Stimulated activated CD8-positive, alpha-beta memory T cell treated with anti-CD3 and anti-CD28 coated beads, Interleukin-15, amount 100 ng/mL, for 1 hour (primary cell): ENCODE data around the gene ARHGAP42.
"Not testable (repeated sequence)": the region's sequence is repeated elsewhere in the genome, so short reads cannot be mapped to it uniquely, and the experiment has no call there.

Source experiments
- DNase-seq: peaks from one replicate; pipeline ENCODE4 v3.0.0-alpha.2; 2020; ENCODE audit warnings: low read depth

Gene ARHGAP42

GRCh38 chr11:100719809-100720221 is 32.7 kb downstream of the ARHGAP42 start:
- DNase-seq, result no peak

GRCh38 chr11:100726680-100727079 is 39.6 kb downstream of the ARHGAP42 start:
- DNase-seq, result no peak

GRCh38 chr11:100727410-100727809 is 40.3 kb downstream of the ARHGAP42 start:
- DNase-seq, result no peak

GRCh38 chr11:100730266-100730665 is 43.2 kb downstream of the ARHGAP42 start:
- DNase-seq, result no peak

- DNase-seq, result no peak
These were observed 44.4 kb downstream of the ARHGAP42 start for GRCh38 chr11:100731471-100731870.

- DNase-seq, result no peak
These were observed 45.9 kb downstream of the ARHGAP42 start for GRCh38 chr11:100732949-100733348.

GRCh38 chr11:100734743-100735527 is 47.8 kb downstream of the ARHGAP42 start:
- no peak for DNase-seq

GRCh38 chr11:100735949-100736675 is 49.0 kb downstream of the ARHGAP42 start:
- DNase-seq, result no peak

GRCh38 chr11:100738701-100739270 is 51.7 kb downstream of the ARHGAP42 start:
- no peak for DNase-seq

- no peak for DNase-seq
These were observed 52.6 kb downstream of the ARHGAP42 start for GRCh38 chr11:100739666-100740065.

GRCh38 chr11:100740440-100740839 is 53.4 kb downstream of the ARHGAP42 start:
- DNase-seq, result no peak

- DNase-seq, result no peak
These were observed 55.0 kb downstream of the ARHGAP42 start for GRCh38 chr11:100741866-100742625.

- no peak for DNase-seq
These were observed 59.4 kb downstream of the ARHGAP42 start for GRCh38 chr11:100746448-100746847.

GRCh38 chr11:100748153-100748552 is 61.1 kb downstream of the ARHGAP42 start:
- no peak for DNase-seq

GRCh38 chr11:100749887-100750565 is 62.9 kb downstream of the ARHGAP42 start:
- not testable (repeated sequence) for DNase-seq

GRCh38 chr11:100750566-100750891 is 63.4 kb downstream of the ARHGAP42 start:
- DNase-seq, result not testable (repeated sequence)

GRCh38 chr11:100752371-100753171 is 65.5 kb downstream of the ARHGAP42 start:
- DNase-seq, result no peak

GRCh38 chr11:100753172-100753543 is 66.1 kb downstream of the ARHGAP42 start:
- DNase-seq, result no peak

- DNase-seq, result no peak
These were observed 66.5 kb downstream of the ARHGAP42 start for GRCh38 chr11:100753571-100753970.

GRCh38 chr11:100756559-100756958 is 69.5 kb downstream of the ARHGAP42 start:
- no peak for DNase-seq

- DNase-seq, result no peak
These were observed 70.6 kb downstream of the ARHGAP42 start for GRCh38 chr11:100757646-100758045.
